KOPT-K1 (cell line): ENCODE data around the gene PON1.

Experiments
- H3K27ac ChIP-seq: fragments of 200-600 bp; sonication (generic); 2 replicates; pipeline ENCODE4 v1.5.1; 2016; ENCODE audit warnings: antibody characterized with exemption, mild to moderate bottlenecking, low read depth, low read length; ENCODE audit not compliant: poor library complexity, severe bottlenecking
- H3K36me3 ChIP-seq: fragments of 200-600 bp; sonication (generic); 2 replicates; pipeline ENCODE4 v1.5.1; 2017; ENCODE audit warnings: antibody characterized with exemption, mild to moderate bottlenecking, low read length, moderate library complexity; ENCODE audit not compliant: insufficient read depth
- H3K9me3 ChIP-seq: fragments of 200-600 bp; sonication (generic); 2 replicates; pipeline ENCODE4 v1.5.1; 2017; ENCODE audit warnings: antibody characterized with exemption, low read length, mild to moderate bottlenecking; ENCODE audit not compliant: insufficient read depth, poor library complexity, severe bottlenecking

Gene PON1

GRCh38 chr7:95323410-95324129 is 762 bp downstream of the PON1 start:
- Histone ChIP-seq H3K9me3 (peaks cover 8% of the 10 kb centered on the region), H3K36me3 (no peaks in the 10 kb centered on the region), H3K27ac (peak overlapping the region; percentile 52)

GRCh38 chr7:95322854-95323253 is 1.5 kb downstream of the PON1 start:
- Histone ChIP-seq H3K27ac (no peak overlapping the region), H3K36me3 (no peaks in the 10 kb centered on the region), H3K9me3 (peaks cover 8% of the 10 kb centered on the region)

GRCh38 chr7:95322396-95322795 is 1.9 kb downstream of the PON1 start:
- H3K9me3 ChIP-seq = peaks cover 8% of the 10 kb centered on the region
- H3K27ac ChIP-seq = no peak overlapping the region
- no peaks in the 10 kb centered on the region for H3K36me3 ChIP-seq

- H3K36me3 ChIP-seq = no peaks in the 10 kb centered on the region
- peaks cover 5% of the 10 kb centered on the region for H3K9me3 ChIP-seq
- H3K27ac ChIP-seq = no peak overlapping the region
Observed at GRCh38 chr7:95321720-95322119, 2.6 kb downstream of the PON1 start.

GRCh38 chr7:95320651-95321050 is 3.7 kb downstream of the PON1 start:
- no peaks in the 10 kb centered on the region for H3K9me3 ChIP-seq
- H3K36me3 ChIP-seq = no peaks in the 10 kb centered on the region
- H3K27ac ChIP-seq = no peak overlapping the region

GRCh38 chr7:95319570-95319969 is 4.8 kb downstream of the PON1 start:
- Histone ChIP-seq H3K9me3 (no peaks in the 10 kb centered on the region), H3K36me3 (no peaks in the 10 kb centered on the region), H3K27ac (no peak overlapping the region)

GRCh38 chr7:95318501-95319100 is 5.7 kb downstream of the PON1 start:
- Histone ChIP-seq H3K27ac (no peak overlapping the region), H3K36me3 (no peaks in the 10 kb centered on the region), H3K9me3 (no peaks in the 10 kb centered on the region)

GRCh38 chr7:95317966-95318365 is 6.4 kb downstream of the PON1 start:
- H3K27ac ChIP-seq = no peak overlapping the region
- H3K9me3 ChIP-seq = no peaks in the 10 kb centered on the region
- H3K36me3 ChIP-seq = no peaks in the 10 kb centered on the region

GRCh38 chr7:95317546-95317945 is 6.8 kb downstream of the PON1 start:
- H3K36me3 ChIP-seq = no peaks in the 10 kb centered on the region
- H3K9me3 ChIP-seq = no peaks in the 10 kb centered on the region
- H3K27ac ChIP-seq = no peak overlapping the region

- H3K9me3 ChIP-seq = no peaks in the 10 kb centered on the region
- H3K27ac ChIP-seq = no peak overlapping the region
Observed at GRCh38 chr7:95316588-95316987, 7.7 kb downstream of the PON1 start.

GRCh38 chr7:95312561-95312960 is 11.8 kb downstream of the PON1 start:
- Histone ChIP-seq H3K36me3 (no peaks in the 10 kb centered on the region), H3K9me3 (no peaks in the 10 kb centered on the region), H3K27ac (no peak overlapping the region)

More at GRCh38 chr7:95316588-95316987, 7.7 kb downstream of the PON1 start:
- no peaks in the 10 kb centered on the region for H3K36me3 ChIP-seq

- Histone ChIP-seq H3K27ac (no peak overlapping the region), H3K9me3 (no peaks in the 10 kb centered on the region), H3K36me3 (no peaks in the 10 kb centered on the region)
Observed at GRCh38 chr7:95311389-95311788, 12.9 kb downstream of the PON1 start.

- Histone ChIP-seq H3K27ac (no peak overlapping the region), H3K9me3 (no peaks in the 10 kb centered on the region), H3K36me3 (no peaks in the 10 kb centered on the region)
Observed at GRCh38 chr7:95309951-95310350, 14.4 kb downstream of the PON1 start.

- H3K27ac ChIP-seq = no peak overlapping the region
- no peaks in the 10 kb centered on the region for H3K9me3 ChIP-seq
- H3K36me3 ChIP-seq = no peaks in the 10 kb centered on the region
Observed at GRCh38 chr7:95304990-95305389, 19.3 kb downstream of the PON1 start.

- Histone ChIP-seq H3K27ac (no peak overlapping the region), H3K36me3 (no peaks in the 10 kb centered on the region)
Observed at GRCh38 chr7:95303013-95303905, 21.1 kb downstream of the PON1 start.

More at GRCh38 chr7:95303013-95303905, 21.1 kb downstream of the PON1 start:
- no peaks in the 10 kb centered on the region for H3K9me3 ChIP-seq
